Stimulated activated naive CD4-positive, alpha-beta T cell treated with Interleukin-2 at 50 U/mL for 16 hours (primary cell): ENCODE measurements around the gene STOX2.
"Not testable (repeated sequence)": the region's sequence is repeated elsewhere in the genome, so short reads cannot be mapped to it uniquely, and the experiment has no call there.

Experiments
- DNase-seq: peaks from one replicate; lab custom pipeline; 2025; lab: John Stamatoyannopoulos, UW

The STOX2 gene

DNA sequence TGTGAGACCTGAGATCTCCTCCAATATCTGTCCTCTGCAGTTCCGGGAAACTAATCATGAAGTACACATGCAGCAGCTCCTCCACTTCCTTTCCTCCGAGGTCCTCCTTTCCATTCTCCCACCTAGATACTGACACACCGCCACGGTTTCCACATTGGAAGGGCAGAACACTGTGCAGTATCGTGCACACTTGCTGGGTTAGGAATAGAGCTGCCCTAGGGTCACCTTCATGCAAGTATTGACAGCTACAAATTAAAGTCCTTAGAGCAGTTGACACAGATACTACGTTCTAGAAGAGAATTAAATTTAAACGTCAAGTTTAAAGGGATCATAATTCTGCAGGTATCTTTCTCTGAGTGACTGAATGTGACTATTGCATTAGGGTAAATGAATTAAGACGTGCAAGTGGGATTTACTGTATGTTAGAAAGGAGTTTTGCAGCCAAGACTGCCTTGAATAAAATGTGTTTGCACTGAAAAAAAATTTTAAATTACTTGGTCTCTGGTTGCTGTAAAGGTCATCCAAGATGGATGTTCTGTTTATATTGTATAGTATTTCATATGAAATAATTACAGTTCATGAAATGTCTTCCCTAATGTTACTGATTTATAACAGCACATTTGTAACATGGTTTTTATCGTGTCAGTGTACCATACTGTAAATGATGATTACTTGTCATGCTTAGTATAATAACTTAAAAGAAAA is 117.7 kb downstream of the STOX2 start:
- DNase-seq = no peak

DNA sequence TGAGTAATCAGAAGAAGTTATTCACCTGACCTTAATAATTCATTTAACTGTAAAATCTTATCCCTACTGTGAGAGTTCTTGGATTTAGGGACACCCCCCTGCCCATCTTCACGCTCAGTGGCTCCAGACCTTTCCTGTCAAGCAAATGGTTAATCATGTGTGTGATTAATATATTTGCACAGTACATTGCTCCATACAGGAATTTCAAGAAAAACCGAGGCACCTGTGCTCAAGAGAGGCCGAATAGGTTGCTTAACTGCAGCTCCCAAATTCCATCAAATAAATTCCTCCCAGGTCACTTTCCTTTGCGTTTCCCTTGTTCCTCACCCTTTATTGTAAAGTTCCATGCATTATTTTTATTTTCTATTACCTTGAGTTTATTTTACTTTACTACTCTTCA is 119.5 kb downstream of the STOX2 start:
- no peak for DNase-seq

DNA sequence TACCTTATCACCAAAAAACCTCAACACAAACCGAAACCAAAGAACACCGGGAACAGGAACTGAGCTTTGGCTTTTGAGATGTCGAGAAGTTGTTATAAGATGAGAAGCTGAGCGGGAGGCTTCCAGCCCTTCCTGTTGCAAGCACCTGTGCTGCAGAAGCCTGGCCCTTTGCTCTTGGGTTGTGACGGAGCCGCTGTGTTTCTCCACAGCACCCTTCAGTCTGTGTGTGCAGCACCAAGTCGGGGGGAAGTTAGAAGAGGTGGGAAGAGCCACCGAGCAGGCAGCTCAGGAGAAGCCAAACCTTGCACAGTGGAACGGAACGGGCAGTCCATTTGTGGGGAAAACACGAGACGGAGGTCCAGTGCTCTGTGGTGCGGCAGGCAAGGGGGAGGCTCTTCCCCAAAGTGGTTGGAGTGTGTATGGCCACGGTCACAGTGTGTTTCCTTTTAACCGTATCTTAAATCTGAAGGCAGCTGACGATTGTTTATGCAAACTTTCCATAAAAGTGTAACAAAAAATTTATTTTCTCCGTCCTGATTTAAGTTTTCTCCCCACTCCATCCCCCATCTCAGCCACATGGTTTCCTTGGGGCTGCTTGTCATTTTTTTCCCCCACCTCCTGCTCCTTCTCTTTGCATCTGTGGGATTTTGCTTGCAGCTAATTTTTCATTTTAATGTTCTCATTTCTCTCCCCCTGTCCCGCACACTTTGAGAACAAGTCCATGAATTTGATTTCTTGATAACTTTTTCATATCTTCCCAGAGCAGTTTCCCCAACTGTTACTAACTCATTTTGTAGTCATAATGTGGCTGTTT is 123.7 kb downstream of the STOX2 start:
- peak; percentile 0 for DNase-seq

DNA sequence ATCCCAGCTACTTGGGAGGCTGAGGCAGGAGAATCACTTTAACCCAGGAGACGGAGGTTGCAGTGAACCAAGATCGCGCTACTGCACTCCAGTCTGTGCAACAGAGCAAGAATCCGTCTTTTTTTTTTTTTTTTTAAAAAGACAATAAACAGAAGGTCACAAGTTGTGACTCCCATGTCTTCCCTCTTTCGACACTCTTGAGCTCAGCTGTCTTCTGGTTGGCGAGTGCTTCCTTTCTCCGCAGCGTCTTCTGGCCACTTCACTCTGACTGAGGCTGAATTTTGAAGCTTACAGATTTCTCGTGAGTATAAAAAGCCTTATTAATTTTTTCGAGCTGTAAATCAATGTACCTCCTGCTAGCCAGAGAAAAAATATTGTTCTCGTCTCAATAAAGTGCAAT is 124.9 kb downstream of the STOX2 start:
- no peak for DNase-seq

DNA sequence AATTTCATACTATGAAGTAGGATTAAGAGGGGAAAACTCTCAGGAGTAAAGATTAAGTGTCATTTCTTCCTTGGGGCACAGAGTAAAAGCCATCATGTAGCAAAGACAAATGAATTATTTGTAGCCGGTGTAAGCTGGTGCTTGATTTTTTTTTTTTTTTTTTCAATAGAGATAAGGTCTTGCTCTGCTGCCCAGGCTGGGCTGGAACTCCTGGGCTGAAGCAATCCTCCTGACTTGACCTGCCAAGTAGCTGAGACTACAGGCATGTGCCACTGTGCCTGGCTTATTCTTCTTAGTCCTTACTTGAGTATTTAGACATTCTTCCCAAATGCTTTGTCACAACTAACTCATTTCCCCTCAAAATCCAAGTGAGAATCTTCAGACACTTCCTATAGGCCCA is 125.7 kb downstream of the STOX2 start:
- no peak for DNase-seq

DNA sequence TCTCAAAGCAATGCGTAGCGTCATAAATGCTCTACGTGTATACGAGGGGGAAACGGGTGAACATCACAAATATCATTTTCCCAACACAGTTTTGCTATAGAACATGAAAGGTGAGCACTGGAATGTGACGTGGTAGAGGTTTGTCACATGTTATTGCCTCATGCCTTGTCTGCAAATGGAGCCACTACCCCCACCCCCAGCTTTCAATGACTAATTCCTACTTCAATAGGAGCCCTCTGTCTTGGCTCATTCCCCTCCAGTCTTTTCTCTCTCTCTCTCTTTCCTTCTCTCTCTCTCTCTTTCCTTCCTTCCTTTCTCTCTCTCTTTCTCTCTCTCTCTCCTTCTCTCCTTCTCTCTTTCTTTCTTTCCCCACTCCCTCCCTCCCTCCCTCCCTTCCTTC is 127.0 kb downstream of the STOX2 start:
- DNase-seq = no peak

DNA sequence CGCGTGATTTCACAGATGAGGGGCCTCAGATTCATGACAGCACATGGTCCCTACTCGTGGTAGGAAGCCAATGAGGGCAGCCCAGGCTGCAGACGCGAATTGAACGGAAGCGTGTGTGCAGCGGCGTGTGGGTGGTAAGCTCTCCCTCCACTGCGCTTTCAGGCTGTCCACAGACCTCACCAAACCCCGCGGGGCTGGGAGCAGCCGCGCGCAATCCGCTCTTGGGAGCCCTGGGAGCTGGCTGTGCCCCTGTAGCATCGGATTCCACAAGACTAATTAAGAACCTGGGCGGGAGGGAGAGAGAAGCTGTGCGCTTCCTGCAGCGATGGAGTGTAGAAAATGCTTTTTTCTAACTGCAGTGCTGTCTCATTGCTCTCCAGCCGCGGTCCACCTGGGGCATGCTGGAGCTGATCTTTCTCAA is 134.9 kb downstream of the STOX2 start:
- no peak for DNase-seq

DNA sequence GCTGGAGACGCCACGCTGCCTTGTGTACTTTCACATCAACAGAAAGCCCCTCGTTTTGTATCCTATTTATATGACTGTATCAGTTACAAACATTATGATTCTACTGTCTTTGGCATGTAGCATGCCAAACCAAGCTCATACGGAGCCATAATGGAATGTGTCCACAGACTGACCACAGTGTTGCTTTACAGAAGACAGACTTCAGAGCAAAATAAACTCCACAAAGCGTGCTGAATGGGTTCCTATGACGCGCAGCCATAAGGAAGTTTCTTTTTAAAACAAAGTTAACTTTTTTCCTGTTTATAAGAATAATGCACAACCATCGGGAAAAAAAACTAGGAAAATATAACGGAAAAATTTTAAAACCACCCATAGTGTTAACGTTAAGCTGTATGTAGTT is 136.0 kb downstream of the STOX2 start:
- no peak for DNase-seq

DNA sequence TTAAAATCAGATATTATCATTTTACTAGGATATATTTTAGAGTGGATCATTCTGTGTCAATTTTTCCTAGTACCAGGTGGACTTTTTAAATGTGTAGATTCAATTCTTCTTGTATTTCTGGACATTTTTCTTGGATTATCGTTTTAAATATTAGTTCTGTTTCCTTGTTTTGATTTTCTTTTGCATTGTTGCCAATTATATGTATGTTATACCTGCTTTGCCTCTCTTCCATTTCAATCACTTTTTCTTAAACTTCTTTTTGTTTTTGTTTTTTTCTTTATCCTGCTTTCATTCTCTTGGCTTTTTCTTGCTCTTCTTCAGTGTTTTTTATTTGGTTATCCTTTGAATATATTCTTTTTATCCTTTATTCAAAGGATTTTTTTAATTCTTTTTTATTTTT is 141.0 kb downstream of the STOX2 start:
- no peak for DNase-seq

DNA sequence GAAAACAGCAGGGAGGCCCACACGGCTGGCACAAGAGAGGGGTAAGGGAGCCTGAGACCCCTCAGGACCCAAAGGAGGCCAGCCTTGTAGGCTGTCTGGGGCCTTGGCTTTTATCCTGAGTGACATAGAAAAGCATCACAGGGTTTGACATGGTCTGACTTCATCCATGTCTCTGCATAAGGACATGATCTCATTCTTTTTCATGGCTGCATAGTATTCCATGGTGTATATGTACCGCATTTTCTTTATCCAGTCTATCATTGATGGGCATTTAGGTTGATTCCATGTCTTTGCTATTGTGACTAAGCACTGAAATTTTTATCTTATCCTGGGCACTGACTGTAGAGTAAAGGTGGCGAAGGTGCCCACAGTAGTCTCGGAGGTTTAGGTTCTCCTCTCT is 146.2 kb downstream of the STOX2 start:
- DNase-seq = not testable (repeated sequence)

DNA sequence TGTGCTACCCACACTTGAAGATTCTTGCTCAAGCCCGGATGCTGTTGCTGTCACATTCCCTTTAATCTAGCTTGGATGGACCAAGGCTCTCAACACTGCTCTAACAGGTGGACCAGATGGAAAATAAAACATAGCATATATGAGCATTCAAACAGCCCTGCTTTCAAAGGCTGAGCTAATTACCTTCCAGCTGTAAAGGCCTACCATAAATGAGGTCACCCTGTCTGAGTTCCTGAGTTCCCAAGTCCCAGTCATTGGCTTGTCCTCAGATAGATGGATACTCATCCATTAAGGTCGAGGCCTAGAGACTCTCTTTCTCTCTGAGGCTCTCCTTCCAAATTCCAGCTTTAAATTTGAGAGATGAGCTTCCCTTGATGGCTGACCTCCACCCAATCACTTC is 147.5 kb downstream of the STOX2 start:
- DNase-seq = no peak

DNA sequence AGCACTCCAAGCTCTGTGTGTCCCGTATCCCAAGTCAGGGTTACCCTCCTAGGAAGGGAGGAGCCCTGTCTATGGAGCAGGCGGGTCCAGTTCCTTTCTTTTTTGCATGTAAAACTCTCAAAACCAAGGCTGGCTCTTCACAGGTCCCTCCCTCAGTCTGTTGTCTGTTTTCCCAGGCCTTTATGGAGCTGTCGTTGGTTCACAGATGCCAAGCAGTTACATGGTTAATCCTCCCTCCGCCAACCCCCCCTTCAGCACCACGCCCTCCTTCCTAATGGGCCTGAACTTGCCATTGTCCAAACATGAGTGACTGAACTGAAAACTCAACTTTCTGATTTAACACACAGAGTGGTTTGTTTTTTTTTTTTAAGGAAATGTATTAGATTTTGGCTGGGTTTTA is 148.3 kb downstream of the STOX2 start:
- DNase-seq = no peak

DNA sequence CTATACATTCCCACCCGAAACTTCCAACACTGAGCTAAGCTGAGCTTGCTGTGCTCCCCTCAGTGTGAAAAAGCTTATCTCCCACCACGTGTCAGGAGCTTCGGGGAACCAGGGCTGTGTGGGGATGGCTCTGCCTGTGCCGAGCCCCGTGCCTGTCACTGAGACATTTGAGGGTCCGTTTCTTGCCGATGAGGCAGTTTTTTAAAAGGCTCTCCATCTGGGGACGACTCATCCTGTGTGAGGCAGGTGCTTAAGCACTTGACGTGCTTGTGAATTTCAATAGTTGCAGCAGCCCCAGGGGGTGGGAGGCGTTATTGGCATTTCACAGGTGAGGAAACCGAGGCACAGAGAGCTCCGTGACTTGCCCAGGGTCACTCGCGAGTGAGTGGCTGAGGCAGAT is 151.8 kb downstream of the STOX2 start:
- no peak for DNase-seq

DNA sequence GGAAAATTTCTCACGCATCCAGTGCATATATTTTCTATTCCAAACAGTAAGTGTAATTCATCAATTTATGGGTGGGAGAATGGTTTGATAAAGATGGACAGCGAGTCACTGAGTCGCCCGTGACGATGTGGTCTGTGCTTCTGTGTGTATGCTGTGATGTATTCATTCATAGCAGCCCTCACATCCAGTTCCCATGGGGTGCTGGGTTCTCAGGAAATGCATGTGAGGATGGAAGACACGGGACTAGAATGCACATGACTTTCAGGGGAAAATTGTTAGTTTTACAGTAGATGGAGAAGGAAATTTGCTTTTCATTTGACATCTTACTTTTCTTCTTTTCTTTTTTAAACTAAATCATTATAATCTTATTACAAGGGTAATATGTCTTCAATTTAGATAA is 152.9 kb downstream of the STOX2 start:
- no peak for DNase-seq

DNA sequence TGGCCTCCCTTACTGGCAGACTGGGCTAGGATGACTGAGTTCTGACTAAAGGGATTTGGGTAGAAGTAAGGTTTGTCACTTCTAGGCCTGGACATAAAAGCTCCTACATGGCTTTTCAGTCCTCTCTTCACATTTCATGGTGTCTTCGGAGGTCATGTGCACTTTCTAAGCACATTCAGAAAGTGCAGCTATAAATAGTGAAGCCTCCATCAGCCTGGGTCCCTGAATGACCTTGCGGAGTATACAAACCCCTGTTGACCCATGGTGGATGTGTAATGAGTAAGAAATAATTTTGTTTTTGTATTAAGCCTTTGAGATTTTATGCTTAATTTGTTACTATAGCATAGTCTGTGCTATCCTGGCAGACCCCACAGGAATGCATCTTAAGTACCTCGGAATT is 154.0 kb downstream of the STOX2 start:
- no peak for DNase-seq

DNA sequence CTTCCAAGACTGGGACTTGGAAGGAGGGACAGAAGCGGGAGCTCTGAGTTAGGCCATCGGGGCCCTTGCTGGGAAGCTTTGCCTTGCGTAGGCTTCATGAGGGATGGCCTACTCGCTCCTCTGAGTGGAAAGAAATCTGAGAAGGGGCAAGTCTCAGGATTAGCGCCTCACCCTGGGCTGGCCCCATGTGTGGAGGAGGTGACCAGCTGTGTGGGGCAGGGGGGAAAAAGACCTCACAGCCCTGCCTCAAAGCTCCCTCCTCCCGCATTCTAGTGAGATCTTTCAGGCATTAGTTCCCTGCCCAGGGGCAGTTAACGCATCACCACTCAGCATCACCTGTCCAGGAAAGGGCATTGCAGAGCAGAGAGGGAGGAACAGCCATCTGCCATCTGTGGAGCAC is 156.5 kb downstream of the STOX2 start:
- no peak for DNase-seq

DNA sequence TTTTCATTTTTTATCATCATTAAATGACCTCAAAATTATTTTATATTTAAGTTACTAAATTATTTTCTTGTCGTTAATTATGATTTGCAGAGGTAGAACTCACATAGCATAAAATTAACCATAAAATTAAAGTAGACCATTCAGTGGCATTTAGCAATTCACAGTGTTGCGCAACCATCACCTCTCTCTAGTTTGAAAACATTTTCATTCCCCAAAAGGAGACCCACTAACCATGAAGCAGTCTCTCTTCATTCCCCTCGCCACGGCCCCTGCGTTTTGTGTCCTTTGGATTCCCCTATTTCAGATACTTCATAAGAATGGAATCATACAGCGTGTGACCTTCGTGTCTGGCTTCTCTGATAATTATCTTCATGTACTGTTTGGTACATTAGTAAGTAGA is 157.7 kb downstream of the STOX2 start:
- no peak for DNase-seq

DNA sequence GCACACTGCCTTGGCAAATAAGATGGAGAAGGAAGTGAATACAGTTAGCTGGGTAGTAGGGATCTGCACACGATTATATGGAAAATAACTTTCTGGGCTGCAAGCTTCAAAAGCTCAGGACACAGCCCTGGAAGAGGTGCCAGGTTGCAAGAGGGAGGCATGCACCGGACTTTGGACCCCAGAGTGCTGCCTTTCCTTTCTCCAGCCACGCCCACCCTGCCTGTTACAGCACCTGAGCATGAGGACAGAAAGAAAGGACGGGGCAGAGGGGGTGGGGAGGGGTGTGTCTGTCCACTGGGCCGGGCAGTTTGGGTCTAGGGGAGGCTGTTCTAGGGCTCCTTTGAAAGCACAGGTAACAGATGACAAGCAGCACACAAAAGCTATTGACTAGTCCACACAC is 159.8 kb downstream of the STOX2 start:
- no peak for DNase-seq

DNA sequence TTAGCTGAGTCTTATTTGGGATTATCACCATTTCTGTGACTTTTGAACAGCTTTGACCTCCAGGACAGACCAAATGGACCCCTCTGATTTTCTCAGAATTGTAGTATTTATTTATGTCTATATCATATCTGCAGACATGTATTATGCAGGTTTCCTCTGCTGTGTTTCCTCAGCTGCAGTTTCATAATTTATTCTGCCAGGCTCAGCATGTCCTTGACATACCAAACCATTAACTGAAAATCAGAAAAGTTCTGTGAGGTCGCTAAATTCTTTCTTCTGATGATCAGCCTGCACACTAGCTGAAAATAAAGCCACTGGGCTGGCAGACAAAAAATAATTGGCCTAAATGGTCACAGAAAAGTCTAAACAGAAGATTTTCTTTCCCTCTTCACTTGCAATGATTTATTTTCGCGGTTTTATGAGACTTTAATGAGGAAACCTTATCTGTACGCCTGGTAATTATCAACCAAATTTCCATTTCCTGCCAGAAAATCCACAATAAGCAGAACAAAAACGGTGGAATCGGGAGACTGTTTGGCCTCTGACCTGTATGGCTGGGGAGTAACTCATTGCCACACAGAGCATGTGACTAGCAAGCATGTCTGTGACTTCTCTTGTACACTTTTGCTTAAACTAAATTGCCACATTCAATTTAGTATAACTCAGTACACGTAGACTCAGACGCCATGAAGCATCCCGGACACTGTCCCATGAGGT is 161.6 kb downstream of the STOX2 start:
- DNase-seq = no peak

DNA sequence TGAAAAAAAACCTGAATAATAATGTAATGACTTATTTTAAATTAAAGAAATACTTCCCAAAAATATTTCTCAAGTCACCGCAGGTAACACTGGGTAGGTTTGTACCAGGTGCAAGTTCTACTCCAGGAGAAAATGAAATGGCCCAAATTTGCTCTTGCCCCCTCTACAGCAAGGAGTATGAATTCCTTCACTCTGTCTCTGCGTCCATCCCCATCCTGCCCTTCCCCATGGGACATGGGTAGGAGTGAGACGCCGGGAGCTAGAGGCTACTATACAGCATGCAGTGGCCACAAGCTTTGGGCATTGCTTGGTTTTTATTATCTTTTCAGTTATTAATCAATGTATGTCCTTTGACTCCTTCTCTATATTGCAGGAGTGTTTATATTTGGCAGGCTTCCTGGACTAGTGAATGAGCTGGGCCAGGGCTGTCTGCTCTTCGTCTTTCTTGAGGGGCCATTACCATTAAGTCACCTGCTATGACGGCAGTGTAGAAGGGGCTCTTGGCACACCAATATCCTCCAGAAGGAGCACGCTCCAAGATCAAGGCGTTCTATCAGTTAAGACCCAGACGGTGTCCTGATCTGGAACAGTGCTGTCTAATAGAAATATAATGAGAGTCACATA is 162.9 kb downstream of the STOX2 start:
- no peak for DNase-seq
